Measurements from ENCODE around the gene EHBP1. TPM values are rescaled to one million over a fixed set of nuclear protein-coding genes. Genes with fewer than 3 reads are reported as not detected.

Gene EHBP1
- total RNA-seq, 4 donors from 2014 or later, result 195 to 367 (median 212) TPM

DNA sequence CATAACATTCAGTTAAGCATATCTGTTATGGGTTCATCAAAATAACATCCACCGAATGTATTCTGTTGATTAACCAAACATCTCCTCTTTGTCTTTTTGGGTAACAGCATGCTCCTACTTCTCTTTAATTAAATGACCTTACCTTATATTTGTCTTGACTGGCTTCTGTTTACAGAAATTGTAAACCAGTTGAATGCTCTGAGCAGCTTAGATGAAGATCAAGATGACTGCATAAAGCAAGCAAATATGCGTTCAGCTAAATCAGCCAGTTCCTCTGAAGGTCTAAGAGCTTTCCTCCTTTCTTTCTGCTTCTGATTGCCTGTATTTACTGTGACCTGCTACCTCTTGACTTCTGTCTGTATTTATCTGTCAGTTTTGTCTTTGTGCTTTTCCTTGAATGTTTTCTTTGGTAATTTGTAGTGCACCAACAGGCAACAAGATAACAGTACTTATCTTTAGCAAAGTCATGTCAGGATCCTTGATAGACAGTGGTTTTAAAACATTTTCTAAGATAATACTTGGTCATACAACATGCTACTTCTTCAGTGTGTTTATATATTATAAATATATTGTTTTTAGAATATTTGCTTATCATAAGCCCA, 152.8 kb downstream of the EHBP1 start:
- no peak for DNase-seq (ENCODE audit: low spot score in 2 of 2)
- Histone ChIP-seq H3K36me3 (peaks cover 0 to 89% (median 0%) of the 10 kb centered on the region in 3 donors), H3K4me1 (peaks cover 0 to 3% (median 0%) of the 10 kb centered on the region in 4 donors), H3K9me3 (peaks cover 0 to 6% (median 0%) of the 10 kb centered on the region in 4 donors), H3K27me3 (no peaks in the 10 kb centered on the region), H3K4me3 (no peak overlapping the region), H3K27ac (no peak overlapping the region)
- no peak for TF ChIP-seq EP300 (IDR thresholded peaks at IDR 0.05)
- TF ChIP-seq POLR2A (IDR thresholded peaks at IDR 0.05), result no peak
- TF ChIP-seq, protein P1, sequence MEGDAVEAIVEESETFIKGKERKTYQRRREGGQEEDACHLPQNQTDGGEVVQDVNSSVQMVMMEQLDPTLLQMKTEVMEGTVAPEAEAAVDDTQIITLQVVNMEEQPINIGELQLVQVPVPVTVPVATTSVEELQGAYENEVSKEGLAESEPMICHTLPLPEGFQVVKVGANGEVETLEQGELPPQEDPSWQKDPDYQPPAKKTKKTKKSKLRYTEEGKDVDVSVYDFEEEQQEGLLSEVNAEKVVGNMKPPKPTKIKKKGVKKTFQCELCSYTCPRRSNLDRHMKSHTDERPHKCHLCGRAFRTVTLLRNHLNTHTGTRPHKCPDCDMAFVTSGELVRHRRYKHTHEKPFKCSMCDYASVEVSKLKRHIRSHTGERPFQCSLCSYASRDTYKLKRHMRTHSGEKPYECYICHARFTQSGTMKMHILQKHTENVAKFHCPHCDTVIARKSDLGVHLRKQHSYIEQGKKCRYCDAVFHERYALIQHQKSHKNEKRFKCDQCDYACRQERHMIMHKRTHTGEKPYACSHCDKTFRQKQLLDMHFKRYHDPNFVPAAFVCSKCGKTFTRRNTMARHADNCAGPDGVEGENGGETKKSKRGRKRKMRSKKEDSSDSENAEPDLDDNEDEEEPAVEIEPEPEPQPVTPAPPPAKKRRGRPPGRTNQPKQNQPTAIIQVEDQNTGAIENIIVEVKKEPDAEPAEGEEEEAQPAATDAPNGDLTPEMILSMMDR (IDR thresholded peaks at IDR 0.05), result no peak
- 96 to 98% methylated on average over 2 of the region's 2 CpGs for WGBS, 2 donors

DNA sequence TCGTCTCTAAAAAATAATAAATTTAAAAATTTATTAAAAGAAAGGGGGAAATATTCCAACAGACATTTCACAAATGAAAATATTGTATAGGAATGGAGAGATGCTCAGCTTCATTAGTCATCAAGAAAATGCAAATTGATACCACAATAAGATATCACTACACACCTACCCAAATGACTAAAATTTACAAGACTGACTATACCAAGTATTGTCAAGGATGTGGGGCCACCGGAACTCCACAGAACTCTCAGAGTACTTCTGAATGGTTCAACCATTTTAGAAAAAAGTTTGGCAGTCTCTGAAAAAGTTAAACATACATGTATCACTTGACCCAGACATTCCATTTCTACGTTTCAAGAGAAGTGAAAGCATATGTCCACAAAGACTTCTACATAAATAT, 163.4 kb downstream of the EHBP1 start:
- TF ChIP-seq, protein P1 (IDR thresholded peaks at IDR 0.05), result no peak
- TF ChIP-seq POLR2A (IDR thresholded peaks at IDR 0.05) (no peak), EP300 (IDR thresholded peaks at IDR 0.05) (no peak)
- peaks cover 0 to 13% (median 3%) of the 10 kb centered on the region in 4 donors for H3K9me3 ChIP-seq
- H3K36me3 ChIP-seq, result peaks cover 0 to 90% (median 3%) of the 10 kb centered on the region in 3 donors
- WGBS, 2 donors, result 80 to 81% methylated on average over 3 of the region's 3 CpGs
- no peak overlapping the region for H3K27ac ChIP-seq
- DNase-seq (ENCODE audit: low spot score in 2 of 2), result no peak
- H3K4me1 ChIP-seq, result no peaks in the 10 kb centered on the region
- no peak overlapping the region for H3K4me3 ChIP-seq
- no peaks in the 10 kb centered on the region for H3K27me3 ChIP-seq

DNA sequence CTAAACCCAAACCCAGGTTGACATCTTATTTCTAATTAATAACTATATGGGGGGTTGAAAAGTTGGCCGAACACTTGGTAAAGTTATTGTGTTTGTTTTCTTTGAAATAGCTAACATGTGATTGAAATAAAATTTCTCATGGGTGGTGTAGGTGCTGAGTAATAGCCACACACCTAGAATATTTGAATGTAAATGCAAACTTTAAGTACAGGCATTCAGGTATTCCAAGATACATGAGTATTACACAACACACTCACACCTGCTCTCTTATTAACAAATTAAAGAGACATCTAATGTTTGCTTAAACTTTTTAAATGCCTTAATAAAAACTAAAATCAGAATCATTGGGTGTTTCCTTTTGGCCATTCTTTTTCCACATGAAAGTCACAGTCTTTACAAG, 165.5 kb downstream of the EHBP1 start:
- Histone ChIP-seq H3K27ac (no peak overlapping the region), H3K27me3 (no peaks in the 10 kb centered on the region), H3K36me3 (peaks cover 6 to 91% (median 8%) of the 10 kb centered on the region in 3 donors), H3K4me1 (no peaks in the 10 kb centered on the region), H3K4me3 (no peak overlapping the region), H3K9me3 (peaks cover 0 to 19% (median 3%) of the 10 kb centered on the region in 4 donors)
- TF ChIP-seq POLR2A (IDR thresholded peaks at IDR 0.05) (no peak), EP300 (IDR thresholded peaks at IDR 0.05) (no peak)
- TF ChIP-seq, protein P1 (IDR thresholded peaks at IDR 0.05), result no peak
- no peak for DNase-seq (ENCODE audit: low spot score in 2 of 2)
- 95 to 96% methylated on average over 1 of the region's 1 CpG for WGBS, 2 donors

DNA sequence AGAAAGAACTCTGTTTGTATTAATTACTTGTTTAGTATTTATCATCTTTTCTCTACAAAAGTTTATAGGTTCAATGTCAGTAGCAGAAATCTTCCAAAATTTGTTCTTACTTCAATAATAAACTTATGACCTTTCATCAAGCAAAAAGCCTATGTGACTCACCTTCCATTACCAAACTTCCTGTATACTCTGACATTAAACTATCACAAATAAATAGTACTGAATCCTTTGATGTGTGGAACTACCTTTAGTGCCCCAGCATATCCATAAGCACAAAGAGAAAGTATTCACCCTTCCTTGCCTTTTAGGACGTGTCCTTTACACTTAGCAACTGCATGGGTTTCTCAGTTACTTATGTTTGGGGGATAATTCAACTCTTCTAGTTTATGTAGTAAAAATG, 166.0 kb downstream of the EHBP1 start:
- no peak for TF ChIP-seq POLR2A (IDR thresholded peaks at IDR 0.05)
- no peak for TF ChIP-seq EP300 (IDR thresholded peaks at IDR 0.05)
- TF ChIP-seq, protein P1 (IDR thresholded peaks at IDR 0.05), result no peak
- no peaks in the 10 kb centered on the region for H3K27me3 ChIP-seq
- 92 to 100% methylated on average over 1 of the region's 1 CpG for WGBS, 2 donors
- no peak overlapping the region for H3K4me3 ChIP-seq
- no peak for DNase-seq (ENCODE audit: low spot score in 2 of 2)
- H3K9me3 ChIP-seq, result peaks cover 0 to 20% (median 3%) of the 10 kb centered on the region in 4 donors
- no peaks in the 10 kb centered on the region for H3K4me1 ChIP-seq
- no peak overlapping the region for H3K27ac ChIP-seq
- H3K36me3 ChIP-seq, result peaks cover 6 to 91% (median 8%) of the 10 kb centered on the region in 3 donors

DNA sequence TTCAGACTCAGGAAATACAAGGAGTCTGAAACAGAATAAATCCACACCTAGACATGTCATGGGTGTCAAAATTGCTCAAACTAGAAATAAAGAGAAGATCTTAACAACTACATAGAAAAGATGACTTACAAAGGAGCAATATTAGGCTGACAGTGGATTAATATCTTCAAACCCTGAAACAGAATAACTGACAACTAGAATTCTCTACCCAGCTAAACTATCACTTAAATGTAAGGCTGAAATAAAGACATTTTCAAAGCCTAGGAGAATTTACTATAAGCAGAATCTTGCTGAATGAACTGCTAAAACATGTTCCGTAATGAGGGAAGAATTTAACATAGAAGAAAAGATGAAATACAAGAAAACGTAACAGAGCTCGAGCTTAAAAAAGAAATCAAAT, 168.1 kb downstream of the EHBP1 start:
- no peak overlapping the region for H3K4me3 ChIP-seq
- H3K27ac ChIP-seq, result no peak overlapping the region
- H3K27me3 ChIP-seq, result no peaks in the 10 kb centered on the region
- H3K4me1 ChIP-seq, result no peaks in the 10 kb centered on the region
- TF ChIP-seq, protein P1 (IDR thresholded peaks at IDR 0.05), result no peak
- no peak for TF ChIP-seq POLR2A (IDR thresholded peaks at IDR 0.05)
- no peak for TF ChIP-seq EP300 (IDR thresholded peaks at IDR 0.05)
- DNase-seq (ENCODE audit: low spot score in 2 of 2), result no peak
- 97 to 99% methylated on average over 3 of the region's 3 CpGs for WGBS, 2 donors
- peaks cover 6 to 91% (median 8%) of the 10 kb centered on the region in 3 donors for H3K36me3 ChIP-seq
- H3K9me3 ChIP-seq, result peaks cover 0 to 20% (median 5%) of the 10 kb centered on the region in 4 donors
